ENCODE data around the gene ELOVL5.
"Not testable (repeated sequence)": the region's sequence is repeated elsewhere in the genome, so short reads cannot be mapped to it uniquely, and the experiment has no call there.

Gene ELOVL5

GRCh38 chr6:53359095-53359842, 10.5 kb upstream of the ELOVL5 start:
- DNase-seq (ENCODE audit: low read depth in 2 of 2) = peak; percentile 81 to 85

- no peak for DNase-seq (ENCODE audit: low read depth in 2 of 2)
Measured at GRCh38 chr6:53358440-53359094, 9.8 kb upstream of the ELOVL5 start.

DNA sequence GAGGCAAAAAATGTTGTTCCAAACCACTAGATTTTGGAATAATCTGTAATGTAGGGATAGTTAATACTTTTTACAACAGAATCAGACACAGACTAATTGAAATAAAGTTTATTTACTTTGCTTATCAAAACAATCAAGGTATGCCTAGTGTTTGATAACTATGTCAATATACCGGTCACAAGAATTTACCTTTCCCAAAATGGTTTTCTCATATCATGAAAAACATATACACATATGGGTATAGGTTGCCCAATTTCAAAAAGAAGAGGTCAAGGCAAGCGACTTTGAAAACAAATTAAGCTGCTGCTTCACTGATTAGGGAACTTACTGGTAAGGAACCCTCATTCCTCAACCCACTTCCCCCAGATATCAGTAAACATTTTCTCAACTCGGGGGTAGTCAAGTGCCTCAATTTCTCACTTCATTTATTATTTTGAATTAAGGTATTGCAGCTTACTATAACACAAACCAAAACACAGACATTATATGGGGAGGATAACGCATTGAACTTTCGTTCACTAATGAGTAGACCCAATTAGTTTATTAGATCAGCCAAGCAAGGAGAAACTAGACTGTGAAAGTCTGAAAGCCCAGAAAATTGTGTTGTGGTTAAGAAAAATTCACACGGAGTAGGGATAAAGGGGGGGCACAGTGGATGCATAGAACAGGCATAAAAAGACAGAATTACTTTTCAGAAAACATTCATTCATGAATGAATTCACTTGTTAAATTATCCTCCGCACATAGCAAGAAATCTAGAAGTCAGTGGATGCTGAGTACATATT, 9.0 kb upstream of the ELOVL5 start:
- no peak for DNase-seq (ENCODE audit: low read depth in 2 of 2)

- DNase-seq (ENCODE audit: low read depth in 2 of 2) = no peak
Measured at GRCh38 chr6:53353624-53354023, 4.9 kb upstream of the ELOVL5 start.

GRCh38 chr6:53352360-53352759, 3.6 kb upstream of the ELOVL5 start:
- no peak for DNase-seq (ENCODE audit: low read depth in 2 of 2)

DNA sequence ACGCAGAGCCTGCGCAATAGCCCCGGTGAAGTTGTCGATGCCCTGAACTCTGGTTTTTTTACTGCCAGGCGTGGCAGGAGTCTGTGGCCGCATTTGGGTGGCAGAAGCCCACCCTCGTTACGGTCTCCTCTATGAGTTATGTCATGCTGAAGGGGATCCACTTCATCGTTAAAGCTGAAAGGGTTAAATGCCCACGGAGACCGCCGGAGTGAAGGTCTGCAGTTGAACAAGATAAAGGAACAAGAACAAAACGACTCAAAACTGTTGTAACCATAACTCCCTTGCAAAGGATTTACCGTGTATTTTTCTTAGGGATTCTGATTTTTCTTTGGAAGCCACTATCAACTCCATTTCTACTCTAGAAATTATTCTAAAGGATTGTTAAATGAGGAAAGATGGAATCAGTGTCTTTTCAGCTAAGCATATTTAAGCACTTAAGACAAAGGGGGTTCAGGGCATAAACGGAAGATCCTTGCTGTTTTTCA, 501 bp upstream of the ELOVL5 start:
- no peak for DNase-seq (ENCODE audit: low read depth in 2 of 2)

- DNase-seq (ENCODE audit: low read depth in 2 of 2) = peak; percentile 31 to 34
Measured at GRCh38 chr6:53347921-53348370, 804 bp downstream of the ELOVL5 start.

- DNase-seq (ENCODE audit: low read depth in 2 of 2) = no peak
Measured at GRCh38 chr6:53347250-53347920, 1.4 kb downstream of the ELOVL5 start.

- not testable (repeated sequence) for DNase-seq (ENCODE audit: low read depth in 2 of 2)
Measured at GRCh38 chr6:53346049-53346448, 2.7 kb downstream of the ELOVL5 start.

GRCh38 chr6:53344969-53345368, 3.8 kb downstream of the ELOVL5 start:
- no peak for DNase-seq (ENCODE audit: low read depth in 2 of 2)

DNA sequence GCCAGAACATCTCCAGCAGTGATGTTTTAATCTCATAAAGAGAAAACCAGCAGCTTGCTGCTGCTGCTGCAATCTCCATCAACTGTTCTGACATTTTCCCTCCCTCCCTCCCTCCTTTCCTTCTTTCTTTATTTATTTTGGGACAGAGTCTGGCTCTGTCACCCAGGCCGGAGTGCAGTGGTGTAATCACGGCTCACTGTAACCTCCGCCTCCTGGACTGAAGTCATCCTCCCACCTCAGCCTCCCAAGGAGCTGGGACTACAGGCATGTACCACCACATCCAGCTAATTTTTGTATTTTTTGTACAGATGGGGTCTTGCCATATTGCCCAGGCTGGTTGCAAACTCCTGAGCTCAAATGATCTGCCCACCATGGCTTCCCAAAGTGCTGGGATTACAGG, 5.7 kb downstream of the ELOVL5 start:
- DNase-seq (ENCODE audit: low read depth in 2 of 2) = no peak

DNA sequence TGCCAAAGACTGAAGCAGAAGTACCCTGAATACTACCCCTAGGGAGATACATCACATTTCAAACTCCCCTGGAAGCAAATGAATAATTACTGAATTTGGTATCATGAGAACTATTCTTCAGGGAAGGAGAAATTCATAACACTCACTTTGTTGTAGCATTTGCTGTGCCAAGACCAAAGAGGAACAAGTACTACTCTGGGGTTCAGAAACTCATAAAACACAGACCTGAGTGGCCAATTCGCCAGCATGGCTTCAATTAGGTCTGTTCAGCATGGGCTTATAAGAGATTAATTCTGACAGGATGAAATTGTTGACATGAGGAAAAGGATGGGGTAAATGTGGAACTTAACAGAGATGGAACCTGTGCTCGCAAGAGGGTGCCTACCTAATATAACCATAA, 6.5 kb downstream of the ELOVL5 start:
- DNase-seq (ENCODE audit: low read depth in 2 of 2) = no peak

- no peak for DNase-seq (ENCODE audit: low read depth in 2 of 2)
Measured at GRCh38 chr6:53340536-53340935, 8.2 kb downstream of the ELOVL5 start.

DNA sequence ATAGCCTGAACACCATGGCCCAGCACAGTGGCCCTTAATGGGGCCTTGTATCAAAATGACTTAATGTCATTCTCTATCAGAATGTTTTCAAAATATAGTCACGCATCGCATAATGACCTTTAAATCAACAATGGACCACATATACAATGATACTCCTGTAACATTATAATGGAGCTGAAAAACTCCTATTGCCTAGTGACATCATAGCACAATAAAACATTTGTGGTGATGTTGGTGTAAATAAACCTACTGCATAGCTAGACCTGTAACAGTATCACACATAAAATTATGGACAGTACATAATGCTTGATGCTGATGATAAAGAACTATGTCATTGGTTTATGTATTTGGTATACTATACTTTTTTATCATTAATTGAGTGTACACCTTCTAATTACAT, 9.3 kb downstream of the ELOVL5 start:
- no peak for DNase-seq (ENCODE audit: low read depth in 2 of 2)

GRCh38 chr6:53338304-53338703, 10.4 kb downstream of the ELOVL5 start:
- no peak for DNase-seq (ENCODE audit: low read depth in 2 of 2)

DNA sequence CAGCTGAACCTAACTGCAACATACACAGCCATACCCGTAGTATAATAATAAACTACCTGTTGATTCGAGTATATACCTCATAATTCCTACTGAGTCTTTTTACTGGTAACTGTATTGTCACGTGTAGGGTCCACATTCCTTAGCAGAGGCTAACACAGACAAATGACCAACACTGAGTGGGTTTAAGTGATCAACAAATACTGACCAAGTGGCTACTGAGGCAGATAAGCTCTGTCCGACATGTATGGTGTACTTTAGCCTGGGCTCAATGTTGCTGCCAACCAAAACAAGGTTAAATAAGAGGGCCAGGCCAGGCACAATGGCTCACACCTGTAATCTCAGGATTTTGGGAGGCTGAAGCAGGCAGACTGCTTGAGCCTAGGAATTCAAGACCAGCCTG, 12.7 kb downstream of the ELOVL5 start:
- DNase-seq (ENCODE audit: low read depth in 2 of 2) = no peak

DNA sequence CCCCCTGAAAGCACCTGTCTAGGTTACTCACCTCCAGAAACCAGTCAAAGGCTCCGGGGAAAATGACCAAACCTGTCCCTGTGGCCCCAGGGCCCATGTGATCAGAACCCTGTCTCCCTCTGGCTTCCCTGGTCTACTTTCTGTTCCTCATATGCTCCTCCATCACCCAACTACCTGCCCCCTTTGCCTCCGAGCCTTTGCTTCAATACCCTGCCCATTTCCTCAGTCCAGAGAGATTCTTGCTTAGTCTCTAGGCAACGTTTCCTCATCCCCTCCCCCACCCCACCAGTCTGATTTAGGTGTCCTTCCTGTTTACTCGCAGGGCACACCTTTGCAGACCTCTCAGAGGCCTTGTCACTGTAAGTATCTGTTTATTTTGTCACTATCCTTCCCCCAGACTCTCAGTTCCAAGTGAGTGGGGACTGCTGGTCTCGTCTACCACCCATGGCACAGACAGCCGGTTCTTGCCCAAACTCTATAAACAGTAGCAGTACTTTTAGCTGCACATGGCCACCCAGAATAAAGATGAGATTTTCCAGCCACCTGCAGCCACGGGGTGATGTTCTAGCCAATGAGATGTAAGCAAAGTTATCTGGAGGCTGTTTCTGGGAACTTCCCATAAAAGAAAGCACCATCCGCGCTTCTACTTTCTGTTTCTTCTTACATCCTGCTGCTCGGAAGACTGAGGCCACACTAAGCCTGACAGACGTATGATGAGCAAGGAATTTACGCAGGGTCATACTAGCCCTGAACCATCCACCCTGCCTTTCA, 13.3 kb downstream of the ELOVL5 start:
- peak; percentile 31 to 49 for DNase-seq (ENCODE audit: low read depth in 2 of 2)

- DNase-seq (ENCODE audit: low read depth in 2 of 2) = no peak
Measured at GRCh38 chr6:53333439-53334408, 15.0 kb downstream of the ELOVL5 start.

DNA sequence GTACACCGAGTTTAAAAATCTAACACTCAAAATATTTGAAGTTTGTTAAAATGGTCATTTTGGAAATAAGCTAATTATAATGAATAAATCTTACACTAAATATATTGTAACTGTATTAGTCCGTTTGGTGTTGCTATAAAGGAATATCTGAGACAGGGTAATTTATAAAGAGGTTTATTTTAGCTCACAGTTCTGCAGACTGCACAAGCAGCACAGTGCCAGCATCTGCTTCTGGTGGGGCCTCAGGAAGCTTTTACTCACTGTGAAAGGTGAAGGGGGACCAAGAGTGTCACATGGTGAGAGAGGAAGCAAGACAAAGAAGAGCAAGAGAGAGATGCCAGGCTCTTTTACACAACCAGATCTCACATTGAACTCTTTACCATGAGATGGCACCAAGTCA, 17.1 kb downstream of the ELOVL5 start:
- no peak for DNase-seq (ENCODE audit: low read depth in 2 of 2)

GRCh38 chr6:53330137-53330536, 18.6 kb downstream of the ELOVL5 start:
- no peak for DNase-seq (ENCODE audit: low read depth in 2 of 2)
